GM21360 (cell line): ENCODE results near the gene RMND1.

Experiments
- ATAC-seq: cut with Tn5 transposase; IDR thresholded peaks from one replicate; pipeline ENCODE4 v1.9.1; 2021; ENCODE audit warnings: mild to moderate bottlenecking, moderate library complexity; ENCODE audit not compliant: unreplicated experiment

Gene RMND1

GRCh38 chr6:151422981-151423380 lies 28.9 kb downstream of the RMND1 start:
- ATAC-seq, result no peak

GRCh38 chr6:151417477-151417876 lies 34.4 kb downstream of the RMND1 start:
- no peak for ATAC-seq

GRCh38 chr6:151414641-151415260 lies 37.2 kb downstream of the RMND1 start:
- no peak for ATAC-seq

GRCh38 chr6:151413372-151414145 lies 38.4 kb downstream of the RMND1 start:
- ATAC-seq, result no peak

- ATAC-seq, result no peak
Observed at GRCh38 chr6:151412909-151413308, 39.0 kb downstream of the RMND1 start.

GRCh38 chr6:151409679-151410078 lies 42.2 kb downstream of the RMND1 start:
- ATAC-seq, result no peak

GRCh38 chr6:151409260-151409659 lies 42.7 kb downstream of the RMND1 start:
- no peak for ATAC-seq

- ATAC-seq, result no peak
Observed at GRCh38 chr6:151408858-151409257, 43.1 kb downstream of the RMND1 start.

GRCh38 chr6:151403919-151404308 lies 48.0 kb downstream of the RMND1 start:
- no peak for ATAC-seq

GRCh38 chr6:151402228-151402627 lies 49.7 kb downstream of the RMND1 start:
- ATAC-seq, result no peak

GRCh38 chr6:151400473-151400872 lies 51.5 kb downstream of the RMND1 start:
- no peak for ATAC-seq

- no peak for ATAC-seq
Observed at GRCh38 chr6:151399679-151400078, 52.2 kb downstream of the RMND1 start.

- no peak for ATAC-seq
Observed at GRCh38 chr6:151393410-151393809, 58.5 kb downstream of the RMND1 start.

- ATAC-seq, result no peak
Observed at GRCh38 chr6:151392427-151392826, 59.5 kb downstream of the RMND1 start.

- ATAC-seq, result peak; percentile 17
Observed at GRCh38 chr6:151391471-151392413, 60.2 kb downstream of the RMND1 start, which contains the start of gene ZBTB2. Gene ZBTB2 (minus strand): TSS chr6:151391559. CDS start chr6:151373637, 17,922 bp downstream.

- ATAC-seq, result peak; percentile 5
Observed at GRCh38 chr6:151390851-151391470, 61.0 kb downstream of the RMND1 start.

GRCh38 chr6:151390276-151390850 lies 61.6 kb downstream of the RMND1 start:
- peak; percentile 79 for ATAC-seq

GRCh38 chr6:151389618-151390275 lies 62.2 kb downstream of the RMND1 start:
- peak; percentile 56 for ATAC-seq

GRCh38 chr6:151388997-151389617 lies 62.8 kb downstream of the RMND1 start:
- ATAC-seq, result no peak
